Measurements from ENCODE around the gene ANKRD63. TPM values are rescaled to one million over a fixed set of nuclear protein-coding genes. Genes with fewer than 3 reads are reported as not detected.

Gene ANKRD63
- total and polyA plus RNA-seq, 2 experiments from 2014 or later, result 0.30 to 0.47 TPM

GRCh38 chr15:40278026-40278425, 4.8 kb downstream of the ANKRD63 start:
- WGBS (ENCODE audit: low lambda C conversion rate, missing lambda C conversion rate), result 71% methylated on average over 10 of the region's 10 CpGs
- Histone ChIP-seq H3K79me2 (no peaks in the 10 kb centered on the region), H3K36me3 (replicated peaks; ENCODE audit: insufficient read depth, low read depth) (no peaks in the 10 kb centered on the region), H2AFZ (no peak overlapping the region), H3K27ac (no peak overlapping the region), H4K20me1 (ENCODE audit: insufficient read depth, poor library complexity, severe bottlenecking) (no peaks in the 10 kb centered on the region), H3K4me1 (ENCODE audit: insufficient read depth) (peaks cover 14% of the 10 kb centered on the region), H3K4me3 (no peak overlapping the region), H3K9me3 (ENCODE audit: low read depth) (no peaks in the 10 kb centered on the region), H3K4me2 (no peak overlapping the region), H3K27me3 (peaks cover 48% of the 10 kb centered on the region), H3K9me2 (replicated peaks; ENCODE audit: insufficient read depth) (no peaks in the 10 kb centered on the region)
- no peak for DNase-seq (ENCODE audit: low spot score)
- no peak for TF ChIP-seq EZH2phosphoT487 (IDR thresholded peaks at IDR 0.05; ENCODE audit: low read depth, severe bottlenecking, unreplicated experiment)
- no peak for TF ChIP-seq EZH2 (IDR thresholded peaks at IDR 0.05; ENCODE audit: borderline replicate concordance)
- no peak for TF ChIP-seq CTCF (IDR thresholded peaks at IDR 0.05; ENCODE audit: poor library complexity)

- H3K4me3 ChIP-seq, result no peak overlapping the region
- H3K4me1 ChIP-seq (ENCODE audit: insufficient read depth), result peaks cover 8% of the 10 kb centered on the region
- H3K36me3 ChIP-seq (replicated peaks; ENCODE audit: insufficient read depth, low read depth), result no peaks in the 10 kb centered on the region
- TF ChIP-seq EZH2 (IDR thresholded peaks at IDR 0.05; ENCODE audit: borderline replicate concordance) (no peak), EZH2phosphoT487 (IDR thresholded peaks at IDR 0.05; ENCODE audit: low read depth, severe bottlenecking, unreplicated experiment) (no peak), CTCF (IDR thresholded peaks at IDR 0.05; ENCODE audit: poor library complexity) (no peak)
- H3K27me3 ChIP-seq, result peaks cover 42% of the 10 kb centered on the region
- no peaks in the 10 kb centered on the region for H3K9me3 ChIP-seq (ENCODE audit: low read depth)
- H4K20me1 ChIP-seq (ENCODE audit: insufficient read depth, poor library complexity, severe bottlenecking), result no peaks in the 10 kb centered on the region
- H3K9me2 ChIP-seq (replicated peaks; ENCODE audit: insufficient read depth), result no peaks in the 10 kb centered on the region
- 66% methylated on average over 16 of the region's 16 CpGs for WGBS (ENCODE audit: low lambda C conversion rate, missing lambda C conversion rate)
- no peaks in the 10 kb centered on the region for H3K79me2 ChIP-seq
- no peak overlapping the region for H2AFZ ChIP-seq
- no peak overlapping the region for H3K4me2 ChIP-seq
- DNase-seq (ENCODE audit: low spot score), result no peak
- H3K27ac ChIP-seq, result no peak overlapping the region
These were observed 5.4 kb downstream of the ANKRD63 start for GRCh38 chr15:40277471-40277870.

- Histone ChIP-seq H3K27ac (no peak overlapping the region), H2AFZ (no peak overlapping the region), H3K27me3 (peaks cover 37% of the 10 kb centered on the region), H3K4me1 (ENCODE audit: insufficient read depth) (peaks cover 4% of the 10 kb centered on the region), H3K79me2 (no peaks in the 10 kb centered on the region), H4K20me1 (ENCODE audit: insufficient read depth, poor library complexity, severe bottlenecking) (no peaks in the 10 kb centered on the region), H3K9me2 (replicated peaks; ENCODE audit: insufficient read depth) (no peaks in the 10 kb centered on the region), H3K9me3 (ENCODE audit: low read depth) (no peaks in the 10 kb centered on the region), H3K4me2 (no peak overlapping the region), H3K36me3 (replicated peaks; ENCODE audit: insufficient read depth, low read depth) (no peaks in the 10 kb centered on the region), H3K4me3 (no peak overlapping the region)
- WGBS (ENCODE audit: low lambda C conversion rate, missing lambda C conversion rate), result 54% methylated on average over 4 of the region's 4 CpGs
- TF ChIP-seq EZH2phosphoT487 (IDR thresholded peaks at IDR 0.05; ENCODE audit: low read depth, severe bottlenecking, unreplicated experiment) (no peak), EZH2 (IDR thresholded peaks at IDR 0.05; ENCODE audit: borderline replicate concordance) (no peak), CTCF (IDR thresholded peaks at IDR 0.05; ENCODE audit: poor library complexity) (no peak)
- no peak for DNase-seq (ENCODE audit: low spot score)
These were observed 5.9 kb downstream of the ANKRD63 start for GRCh38 chr15:40276927-40277326.

- no peak overlapping the region for H3K27ac ChIP-seq
- H3K27me3 ChIP-seq, result peaks cover 29% of the 10 kb centered on the region
- H3K4me3 ChIP-seq, result no peak overlapping the region
- TF ChIP-seq CTCF (IDR thresholded peaks at IDR 0.05; ENCODE audit: poor library complexity), result no peak
- no peak for TF ChIP-seq EZH2phosphoT487 (IDR thresholded peaks at IDR 0.05; ENCODE audit: low read depth, severe bottlenecking, unreplicated experiment)
- no peak for TF ChIP-seq EZH2 (IDR thresholded peaks at IDR 0.05; ENCODE audit: borderline replicate concordance)
- DNase-seq (ENCODE audit: low spot score), result no peak
- H3K9me2 ChIP-seq (replicated peaks; ENCODE audit: insufficient read depth), result no peaks in the 10 kb centered on the region
- H3K79me2 ChIP-seq, result no peaks in the 10 kb centered on the region
- H3K4me1 ChIP-seq (ENCODE audit: insufficient read depth), result no peaks in the 10 kb centered on the region
- no peaks in the 10 kb centered on the region for H3K36me3 ChIP-seq (replicated peaks; ENCODE audit: insufficient read depth, low read depth)
- WGBS (ENCODE audit: low lambda C conversion rate, missing lambda C conversion rate), result 85% methylated on average over 7 of the region's 7 CpGs
- H2AFZ ChIP-seq, result no peak overlapping the region
- H3K9me3 ChIP-seq (ENCODE audit: low read depth), result no peaks in the 10 kb centered on the region
- no peaks in the 10 kb centered on the region for H4K20me1 ChIP-seq (ENCODE audit: insufficient read depth, poor library complexity, severe bottlenecking)
- no peak overlapping the region for H3K4me2 ChIP-seq
These were observed 6.9 kb downstream of the ANKRD63 start for GRCh38 chr15:40275954-40276353.

Measured in hepatocyte (in vitro differentiated cells).